Panc1 (cell line): ENCODE data around the gene PTPN1. TPM values are rescaled to one million over a fixed set of nuclear protein-coding genes. Genes with fewer than 3 reads are reported as not detected.

Experiments used
- ATAC-seq: fragments of 200-7000 bp; cut with Tn5 transposase; 2 replicates; pipeline ENCODE4 v1.9.1; 2020; ENCODE audit warnings: mild to moderate bottlenecking, moderate library complexity
- BruUV-seq: library from RNA; stranded (reverse); fragments of 400-500 nt; replicated peaks from 2 replicates; lab custom pipeline; 2021; lab: Mats Ljungman, UMichigan
- CTCF ChIA-PET: fragments of 300-600 bp; sonication (Branson Sonifier 250); formaldehyde crosslinking; loops from one replicate; lab custom pipeline; 2022; ENCODE audit warnings: antibody characterized with exemption; lab: Charles Lee
- POLR2A ChIA-PET: fragments of 300-600 bp; sonication (Branson Sonifier 250); formaldehyde crosslinking; loops from one replicate; lab custom pipeline; 2022; ENCODE audit warnings: antibody characterized with exemption; lab: Charles Lee
- DNase-seq: peaks from one replicate; pipeline ENCODE4 v3.0.0-alpha.2; 2010; ENCODE audit warnings: low read depth, low spot score
- H3K27ac ChIP-seq: 2 replicates; pipeline ENCODE4 v1.5.1; 2011; ENCODE audit warnings: mild to moderate bottlenecking, low read length, inconsistent platforms
- H3K27me3 ChIP-seq: fragments of 200-500 bp; sonication (Bioruptor generic); 2 replicates; pipeline ENCODE4 v1.6.0; 2014; ENCODE audit warnings: low read length, inconsistent platforms; ENCODE audit not compliant: control insufficient read depth, insufficient read depth
- H3K36me3 ChIP-seq: fragments of 200-500 bp; sonication (Bioruptor generic); 2 replicates; pipeline ENCODE4 v1.5.1; 2014; ENCODE audit warnings: inconsistent platforms, mild to moderate bottlenecking, low read length, moderate library complexity; ENCODE audit not compliant: control insufficient read depth, insufficient read depth
- H3K4me1 ChIP-seq: 2 replicates; pipeline ENCODE4 v1.5.1; 2011; ENCODE audit warnings: inconsistent platforms, mild to moderate bottlenecking, low read length, moderate library complexity; ENCODE audit not compliant: control insufficient read depth, insufficient read depth
- H3K4me3 ChIP-seq, 2 experiments: 2 replicates each; pipeline ENCODE4 v1.5.1; 2011 to 2012; ENCODE audit warnings: low read depth in 2 of 2, low read length in 2 of 2, mild to moderate bottlenecking in 2 of 2, inconsistent platforms in 1 of 2, moderate library complexity in 1 of 2
- H3K9me3 ChIP-seq: fragments of 200-500 bp; sonication (Bioruptor generic); 2 replicates; pipeline ENCODE4 v1.5.1; 2014; ENCODE audit warnings: low read depth, mild to moderate bottlenecking, inconsistent platforms, low read length, moderate library complexity; ENCODE audit not compliant: control insufficient read depth, insufficient read depth
- CTCF ChIP-seq: fragments of 450-650 bp; IDR thresholded peaks from 2 replicates; pipeline ENCODE4 v1.5.1; 2017; ENCODE audit warnings: mild to moderate bottlenecking
- POLR2AphosphoS5 ChIP-seq: IDR thresholded peaks from 2 replicates; pipeline ENCODE4 v1.6.1; 2012; ENCODE audit warnings: mild to moderate bottlenecking, low read depth, low read length, moderate library complexity
- REST ChIP-seq, 2 experiments: IDR thresholded peaks; 2 replicates each; pipeline ENCODE4 v1.6.1; 2011 to 2012; ENCODE audit warnings: low read depth in 2 of 2, control low read depth in 1 of 2, low read length in 1 of 2, mild to moderate bottlenecking in 1 of 2, moderate library complexity in 1 of 2; ENCODE audit not compliant: insufficient read depth in 1 of 2
- SIN3A ChIP-seq: IDR thresholded peaks from 2 replicates; pipeline ENCODE4 v1.6.1; 2012; ENCODE audit warnings: low read depth, mild to moderate bottlenecking, low read length, moderate library complexity, borderline replicate concordance; ENCODE audit not compliant: insufficient read depth
- TCF7L2 ChIP-seq: IDR thresholded peaks from 2 replicates; pipeline ENCODE4 v1.6.1; 2011; ENCODE audit warnings: mild to moderate bottlenecking, low read depth, low read length, inconsistent platforms
- in situ Hi-C: cut with HindIII; loops from 2 replicates; pipeline ENCODE4 v1.10.0; 2016; ENCODE audit warnings: low sequenced_read_pairs, low pct_unique_long_range_greater_than_20kb
- intact Hi-C: fragments of 100-400 bp; cut with micrococcal nuclease; formaldehyde crosslinking; loops from one replicate; pipeline ENCODE4 v1.10.0; 2022; ENCODE audit not compliant: unreplicated experiment
- total RNA-seq: library from RNA; stranded (reverse); gene quantifications from one replicate; pipeline ENCODE4 v1.2.1, GENCODE V29; 2021; ENCODE audit not compliant: unreplicated experiment

The PTPN1 gene
- total RNA-seq, 1 experiment from 2014 or later: 42.2 TPM

GRCh38 chr20:50628853-50629669 lies 118.9 kb downstream of the PTPN1 start:
- ATAC-seq (peak; percentile 47), DNase-seq (no peak)
- in situ Hi-C loops: no loop called here
- TF ChIP-seq REST (IDR thresholded peaks at IDR 0.05; ENCODE audit: insufficient read depth in 1 of 2, low read depth in 2 of 2, low read length in 1 of 2) (no peak), POLR2AphosphoS5 (no peak), TCF7L2 (no peak), SIN3A (no peak), CTCF (no peak)
- no TSS peak for BruUV-seq
- no peak overlapping the region for H3K4me3 ChIP-seq
- ChIA-PET POLR2A (no interaction called here), CTCF (interaction anchor here (0.5 to 1.7 kb wide), 4 partner anchors 31 to 159 kb away, joined by 3 to 7 read pairs (median 4); no protein-coding TSS in a partner anchor)
- H3K27me3 ChIP-seq: no peaks in the 10 kb centered on the region
- H3K27ac ChIP-seq: peak overlapping the region; percentile 95
- intact Hi-C loops: no loop called here
- no peaks in the 10 kb centered on the region for H3K9me3 ChIP-seq
- H3K36me3 ChIP-seq: no peaks in the 10 kb centered on the region
- peaks cover 77% of the 10 kb centered on the region for H3K4me1 ChIP-seq

GRCh38 chr20:50629670-50630045 lies 119.5 kb downstream of the PTPN1 start:
- H3K27me3 ChIP-seq: no peaks in the 10 kb centered on the region
- DNase-seq (no peak), ATAC-seq (no peak)
- H3K9me3 ChIP-seq: no peaks in the 10 kb centered on the region
- H3K4me3 ChIP-seq: no peak overlapping the region
- in situ Hi-C loops: no loop called here
- no TSS peak for BruUV-seq
- POLR2A ChIA-PET: no interaction called here
- intact Hi-C loops: no loop called here
- peaks cover 82% of the 10 kb centered on the region for H3K4me1 ChIP-seq
- H3K36me3 ChIP-seq: no peaks in the 10 kb centered on the region
- peak overlapping the region; percentile 95 for H3K27ac ChIP-seq
- CTCF ChIA-PET: interaction anchor here (0.5 kb wide), 1 partner anchor 30 kb away, joined by 3 read pairs; no protein-coding TSS in a partner anchor
- TF ChIP-seq TCF7L2 (no peak), CTCF (no peak), POLR2AphosphoS5 (no peak), REST (IDR thresholded peaks at IDR 0.05; ENCODE audit: insufficient read depth in 1 of 2, low read depth in 2 of 2, low read length in 1 of 2) (no peak), SIN3A (no peak)
